Right lobe of liver (tissue), 6 donors: ENCODE data around the gene CNOT9. TPM values are rescaled to one million over a fixed set of nuclear protein-coding genes. Genes with fewer than 3 reads are reported as not detected.

Experiments
- ATAC-seq, 4 donors: fragments of 200-7000 bp; cut with Tn5 transposase; one replicate each; pipeline ENCODE4 v1.9.1; 2020; ENCODE audit warnings: mild to moderate bottlenecking in 4 of 4, moderate library complexity in 4 of 4
- DNase-seq, 3 donors: peaks; one replicate each; pipeline ENCODE4 v3.0.0-alpha.2; 2020
- H3K27ac ChIP-seq, 3 donors: fragments of 200-600 bp; one replicate each; pipeline ENCODE4 v1.8.0; 2022
- H3K27me3 ChIP-seq, 2 donors: fragments of 200-600 bp; one replicate each; pipeline ENCODE4 v1.8.0; 2022
- H3K36me3 ChIP-seq, 4 donors: fragments of 200-600 bp; sonication (generic) in 1 of 4; one replicate each; pipeline versions ENCODE4 v1.5.1 to v1.8.0; 2017 to 2022; ENCODE audit warnings: control low read depth in 1 of 4
- H3K4me1 ChIP-seq, 4 donors: fragments of 200-600 bp; sonication (generic) in 1 of 4; one replicate each; pipeline versions ENCODE4 v1.5.1 to v1.8.0; 2017 to 2022; ENCODE audit warnings: control low read depth in 1 of 4
- H3K4me3 ChIP-seq, 3 donors: fragments of 200-600 bp; one replicate each; pipeline ENCODE4 v1.8.0; 2022
- H3K9me3 ChIP-seq, 4 donors: fragments of 200-600 bp; sonication (generic) in 1 of 4; one replicate each; pipeline versions ENCODE4 v1.5.1 to v1.8.0; 2017 to 2022; ENCODE audit warnings: control low read depth in 1 of 4
- POLR2A ChIP-seq: fragments of 450-650 bp; IDR thresholded peaks from one replicate; pipeline ENCODE4 v1.6.1; 2017; ENCODE audit warnings: antibody characterized with exemption, mild to moderate bottlenecking
- WGBS: methylation state at CpG from one replicate; pipeline ENCODE4 v1.1.6; 2018; ENCODE audit warnings: low coverage, low lambda C conversion rate; ENCODE audit not compliant: insufficient coverage; ENCODE audit errors: missing lambda C conversion rate; 5-methylcytosine and 5-hydroxymethylcytosine counted together
- intact Hi-C, 2 donors: fragments of 100-400 bp; cut with DNase I; formaldehyde crosslinking; loops; one replicate each; pipeline versions ENCODE4 v1.11.2 to v1.14.1; 2022
- total RNA-seq, 6 experiments: library from RNA; depleted of rRNA in 2 of 6; stranded (reverse); fragments of >200 nt in 2 of 6; fragmentation: NEBNext Ultra II Directional in 3 of 6; extraction: Animal tissue kit (Norgen Biotek cat#: 25700) in 3 of 6; gene quantifications; one replicate each; pipeline versions ENCODE4 v1.1.0 to v1.2.4, GENCODE V29; 2016 to 2023
- TF ChIP-seq, protein P1 (sequence below), 4 donors: fragments of 200-600 bp in 3 of 4; fragments of 450-650 bp in 1 of 4; IDR thresholded peaks; one replicate each; pipeline versions ENCODE4 v1.5.1 to v1.8.0; 2016 to 2022; ENCODE audit warnings: antibody characterized with exemption in 4 of 4, mild to moderate bottlenecking in 2 of 4
- donor health status: DM: no; HTN: yes; CAD: no.
- donor health status: DM: no; HTN: no; CAD: no.
- donor health status: DM: no; HTN: no; CAD: no.
- donor health status: DM: no; HTN: yes; CAD: no.
- donor health status: DM: no; HTN: yes; CAD: no.

Gene CNOT9
- total RNA-seq, 6 experiments from 2014 or later, result 11.8 to 39.3 (median 19.2) TPM

DNA sequence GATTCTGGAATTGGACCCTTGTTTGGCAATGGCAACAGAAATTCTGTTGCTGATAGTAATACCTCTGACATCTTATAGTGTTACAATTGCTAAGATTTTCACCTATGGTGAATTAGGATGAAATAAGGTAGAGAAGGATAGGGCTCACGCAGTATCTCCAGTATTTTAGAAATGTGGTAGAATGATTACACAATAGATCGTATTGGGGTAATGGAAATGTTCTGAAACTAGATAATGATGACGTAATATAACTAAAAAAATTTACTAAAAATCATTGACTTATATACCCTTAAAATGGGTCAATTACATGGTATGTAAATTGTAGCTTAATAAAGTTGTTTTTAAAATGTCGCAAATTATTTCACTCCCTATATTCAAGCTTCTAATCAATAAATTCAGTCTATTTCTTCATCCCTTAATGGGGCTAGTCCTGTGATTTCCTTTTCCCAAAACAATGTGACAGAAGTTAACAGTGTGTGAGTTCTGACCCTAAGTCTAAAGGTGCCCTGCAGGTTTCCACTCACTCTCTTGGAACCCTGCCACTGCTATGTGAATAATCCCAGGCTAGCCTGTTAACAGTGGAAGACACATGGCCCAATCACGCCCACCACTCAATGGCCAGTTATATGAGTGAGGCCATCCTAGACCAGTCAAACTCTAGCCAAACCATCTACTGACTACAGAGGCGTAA, 31.7 kb upstream of the CNOT9 start:
- Histone ChIP-seq H3K36me3 (peaks cover 0 to 14% (median 4%) of the 10 kb centered on the region in 4 donors), H3K4me3 (no peak overlapping the region), H3K9me3 (no peaks in the 10 kb centered on the region), H3K27ac (peak overlapping the region in 2 of 3 donors; percentile 51 to 65), H3K4me1 (peaks cover 0 to 6% (median 3%) of the 10 kb centered on the region in 4 donors), H3K27me3 (no peaks in the 10 kb centered on the region)
- intact Hi-C loops, result no loop called here
- peak; percentile 91 to 96 (median 93) for ATAC-seq
- DNase-seq, result peak; percentile 35 to 72 (median 56)
- TF ChIP-seq, protein P1, sequence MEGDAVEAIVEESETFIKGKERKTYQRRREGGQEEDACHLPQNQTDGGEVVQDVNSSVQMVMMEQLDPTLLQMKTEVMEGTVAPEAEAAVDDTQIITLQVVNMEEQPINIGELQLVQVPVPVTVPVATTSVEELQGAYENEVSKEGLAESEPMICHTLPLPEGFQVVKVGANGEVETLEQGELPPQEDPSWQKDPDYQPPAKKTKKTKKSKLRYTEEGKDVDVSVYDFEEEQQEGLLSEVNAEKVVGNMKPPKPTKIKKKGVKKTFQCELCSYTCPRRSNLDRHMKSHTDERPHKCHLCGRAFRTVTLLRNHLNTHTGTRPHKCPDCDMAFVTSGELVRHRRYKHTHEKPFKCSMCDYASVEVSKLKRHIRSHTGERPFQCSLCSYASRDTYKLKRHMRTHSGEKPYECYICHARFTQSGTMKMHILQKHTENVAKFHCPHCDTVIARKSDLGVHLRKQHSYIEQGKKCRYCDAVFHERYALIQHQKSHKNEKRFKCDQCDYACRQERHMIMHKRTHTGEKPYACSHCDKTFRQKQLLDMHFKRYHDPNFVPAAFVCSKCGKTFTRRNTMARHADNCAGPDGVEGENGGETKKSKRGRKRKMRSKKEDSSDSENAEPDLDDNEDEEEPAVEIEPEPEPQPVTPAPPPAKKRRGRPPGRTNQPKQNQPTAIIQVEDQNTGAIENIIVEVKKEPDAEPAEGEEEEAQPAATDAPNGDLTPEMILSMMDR (IDR thresholded peaks at IDR 0.05), result no peak
- TF ChIP-seq POLR2A, result no peak
- 31% methylated on average over 6 of the region's 6 CpGs for WGBS

GRCh38 chr2:218540015-218540414, 28.6 kb upstream of the CNOT9 start:
- Histone ChIP-seq H3K36me3 (peaks cover 0 to 37% (median 11%) of the 10 kb centered on the region in 4 donors), H3K27ac (no peak overlapping the region), H3K4me3 (no peak overlapping the region), H3K4me1 (peaks cover 0 to 6% (median 3%) of the 10 kb centered on the region in 4 donors), H3K9me3 (no peaks in the 10 kb centered on the region), H3K27me3 (no peaks in the 10 kb centered on the region)
- intact Hi-C loops, result no loop called here
- ATAC-seq (no peak), DNase-seq (no peak)
- 85% methylated on average over 2 of the region's 3 CpGs for WGBS
- TF ChIP-seq, protein P1 (IDR thresholded peaks at IDR 0.05), result no peak
- TF ChIP-seq POLR2A, result no peak

DNA sequence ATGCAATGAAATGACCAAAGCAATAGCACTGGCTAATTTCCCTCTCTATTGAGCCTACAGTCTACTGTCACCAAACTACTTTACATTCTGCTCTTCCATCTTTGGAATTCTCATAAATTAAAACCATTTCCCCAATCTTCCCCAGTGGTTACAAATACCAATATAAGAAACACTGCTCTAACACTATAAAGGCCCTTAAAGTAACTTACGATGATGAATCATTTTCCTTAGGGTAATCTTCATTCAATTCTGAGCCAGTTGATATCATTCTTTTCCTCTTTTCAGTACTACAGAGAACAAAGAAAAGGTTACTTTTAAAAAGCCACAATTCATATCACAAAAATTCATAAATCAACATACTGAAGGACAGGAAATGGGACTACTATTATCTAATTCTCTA, 22.6 kb upstream of the CNOT9 start:
- no peak for DNase-seq
- intact Hi-C loops, result no loop called here
- Histone ChIP-seq H3K4me1 (no peaks in the 10 kb centered on the region), H3K4me3 (no peak overlapping the region), H3K27me3 (no peaks in the 10 kb centered on the region), H3K9me3 (no peaks in the 10 kb centered on the region), H3K27ac (no peak overlapping the region), H3K36me3 (peaks cover 0 to 78% (median 29%) of the 10 kb centered on the region in 4 donors)
- TF ChIP-seq POLR2A, result no peak
- TF ChIP-seq, protein P1 (IDR thresholded peaks at IDR 0.05), result no peak
- WGBS, result 94% methylated on average over 1 of the region's 1 CpG
- no peak for ATAC-seq

DNA sequence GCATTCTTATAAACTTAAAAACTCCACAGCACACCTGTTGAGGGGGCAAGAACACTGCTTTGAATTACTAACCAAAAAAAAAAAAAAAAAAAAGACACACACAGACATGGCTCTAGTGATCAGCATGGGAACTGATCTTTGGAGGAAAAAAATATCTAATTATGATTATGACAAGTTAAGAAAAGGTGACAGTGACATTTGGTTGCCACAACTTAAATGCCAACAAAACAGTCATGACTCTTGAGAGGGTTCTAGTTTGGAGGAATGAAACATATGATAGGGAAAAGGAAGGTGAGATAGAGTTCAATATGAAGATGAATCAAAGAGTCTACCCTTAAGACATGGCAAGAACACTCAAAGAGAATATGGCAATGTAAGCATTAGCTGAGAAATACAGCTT, 21.1 kb upstream of the CNOT9 start:
- Histone ChIP-seq H3K27ac (no peak overlapping the region), H3K4me1 (no peaks in the 10 kb centered on the region), H3K9me3 (no peaks in the 10 kb centered on the region), H3K27me3 (no peaks in the 10 kb centered on the region), H3K4me3 (no peak overlapping the region), H3K36me3 (peaks cover 0 to 76% (median 24%) of the 10 kb centered on the region in 4 donors)
- intact Hi-C loops, result no loop called here
- no peak for TF ChIP-seq POLR2A
- TF ChIP-seq, protein P1 (IDR thresholded peaks at IDR 0.05), result no peak
- ATAC-seq (no peak), DNase-seq (no peak)
